Stomach (tissue), 19 donors: ENCODE data around the gene CRY2. TPM values are rescaled to one million over a fixed set of nuclear protein-coding genes. Genes with fewer than 3 reads are reported as not detected.

Experiments
- DNase-seq, 2 donors: peaks; one replicate each; pipeline versions ENCODE4 v3.0.0 to v3.0.0-alpha.2; 2013 to 2019
- H3K27ac ChIP-seq, 5 donors: fragments of 200-600 bp in 4 of 5; sonication (generic) in 4 of 5; one replicate each; pipeline ENCODE4 v1.5.1; 2013 to 2019; ENCODE audit warnings: mild to moderate bottlenecking in 1 of 5, moderate library complexity in 1 of 5
- H3K27me3 ChIP-seq, 3 donors: fragments of 200-600 bp; sonication (generic); one replicate each; pipeline ENCODE4 v1.5.1; 2017 to 2019; ENCODE audit warnings: mixed run types in 1 of 3
- H3K36me3 ChIP-seq, 4 donors: fragments of 200-600 bp; sonication (generic); 1 replicate in 3 of 4; 2 replicates in 1 of 4; pipeline ENCODE4 v1.5.1; 2016 to 2019
- H3K4me1 ChIP-seq, 4 donors: fragments of 200-600 bp; sonication (generic); one replicate each; pipeline ENCODE4 v1.5.1; 2016 to 2019
- H3K4me3 ChIP-seq, 4 donors: fragments of 200-600 bp; sonication (generic) in 3 of 4; one replicate each; pipeline ENCODE4 v1.5.1; 2016 to 2019; ENCODE audit warnings: mild to moderate bottlenecking in 1 of 4
- H3K9me3 ChIP-seq, 4 donors: fragments of 200-600 bp; sonication (generic); one replicate each; pipeline ENCODE4 v1.5.1; 2016 to 2019
- EP300 ChIP-seq: sonication (generic); formaldehyde crosslinking; IDR thresholded peaks from one replicate; pipeline ENCODE4 v1.6.1; 2017; ENCODE audit warnings: antibody characterized with exemption
- POLR2A ChIP-seq, 4 donors: fragments of 450-650 bp; IDR thresholded peaks; one replicate each; pipeline ENCODE4 v1.6.1; 2016; ENCODE audit warnings: antibody characterized with exemption in 4 of 4, control low read depth in 2 of 4, mild to moderate bottlenecking in 1 of 4, moderate library complexity in 1 of 4
- POLR2AphosphoS5 ChIP-seq, 3 donors: sonication (generic); formaldehyde crosslinking; IDR thresholded peaks; one replicate each; pipeline ENCODE4 v1.6.1; 2016; ENCODE audit warnings: antibody characterized with exemption in 3 of 3
- WGBS, 5 donors: extraction: QIAGEN DNeasy Blood & Tissue Kit in 3 of 5; methylation state at CpG; one replicate each; pipeline versions ENCODE4 v1.1.5 to v1.1.7; 2013 to 2018; 5-methylcytosine and 5-hydroxymethylcytosine counted together
- intact Hi-C: fragments of 100-400 bp; cut with DNase I; formaldehyde crosslinking; loops from one replicate; pipeline ENCODE4 v1.15.1; 2023; ENCODE audit warnings: low total_unique reads
- long read RNA-seq, 10 donors: transcript quantifications; one replicate each; lab custom pipeline, GENCODE V29; 2026
- polyA plus RNA-seq, 3 donors: library from polyadenylated mRNA; stranded (reverse); fragments of 200-250 nt; gene quantifications; one replicate each; pipeline ENCODE4 v1.2.3, GENCODE V29; 2013
- total RNA-seq, 5 donors: library from RNA; depleted of rRNA; stranded (reverse); fragments of >200 nt; gene quantifications; one replicate each; pipeline versions ENCODE4 v1.1.0 to v1.2.3, GENCODE V29; 2014 to 2016
- TF ChIP-seq, protein P1 (sequence below), 7 experiments: fragments of 450-650 bp in 4 of 7; fragments of 200-600 bp in 3 of 7; sonication (generic) in 3 of 7; IDR thresholded peaks; one replicate each; pipeline ENCODE4 v1.5.1; 2016 to 2019; ENCODE audit warnings: antibody characterized with exemption in 7 of 7, control low read depth in 2 of 7, mild to moderate bottlenecking in 1 of 7
- donor health status: healthy with polysubstance abuse.
- donor health status: Bipolar disorder and iron deficiency.
- donor health status: healthy.

CRY2 gene
- total RNA-seq (10 to 100 TPM; 20.4 to 45.9 (median 38.4) TPM), polyA plus RNA-seq (10 to 100 TPM in 1 of 3 donors, 1 to 10 TPM in 2; 8.2 to 13.3 (median 9.8) TPM)
- long read RNA-seq, donor 1, result 0 reads
- long read RNA-seq, donor 2, full-length matches to known transcripts, result 3 of 3 reads
- long read RNA-seq, donor 2, partial matches to known transcripts, result 0 of 3 reads
- long read RNA-seq, donor 2, other reads (novel, unspliced or antisense), result 0 of 3 reads
- long read RNA-seq, donor 3, partial matches to known transcripts, result 0 of 2 reads
- long read RNA-seq, donor 3, other reads (novel, unspliced or antisense), result 0 of 2 reads
- long read RNA-seq, donor 4, result 0 reads
- long read RNA-seq, donor 5, full-length matches to known transcripts, result 3 of 3 reads
- long read RNA-seq, donor 5, partial matches to known transcripts, result 0 of 3 reads
- long read RNA-seq, donor 5, other reads (novel, unspliced or antisense), result 0 of 3 reads
- long read RNA-seq, donor 6, full-length matches to known transcripts, result 4 of 4 reads
- long read RNA-seq, donor 6, partial matches to known transcripts, result 0 of 4 reads
- long read RNA-seq, donor 6, other reads (novel, unspliced or antisense), result 0 of 4 reads
- long read RNA-seq, donor 7, full-length matches to known transcripts, result 3 of 3 reads
- long read RNA-seq, donor 7, partial matches to known transcripts, result 0 of 3 reads
- long read RNA-seq, donor 7, other reads (novel, unspliced or antisense), result 0 of 3 reads
- long read RNA-seq, donor 8, full-length matches to known transcripts, result 3 of 3 reads
- long read RNA-seq, donor 8, partial matches to known transcripts, result 0 of 3 reads
- long read RNA-seq, donor 8, other reads (novel, unspliced or antisense), result 0 of 3 reads
- long read RNA-seq, donor 9, result 0 reads
- long read RNA-seq, donor 10, partial matches to known transcripts, result 0 of 1 reads
- long read RNA-seq, donor 10, other reads (novel, unspliced or antisense), result 0 of 1 reads

DNA sequence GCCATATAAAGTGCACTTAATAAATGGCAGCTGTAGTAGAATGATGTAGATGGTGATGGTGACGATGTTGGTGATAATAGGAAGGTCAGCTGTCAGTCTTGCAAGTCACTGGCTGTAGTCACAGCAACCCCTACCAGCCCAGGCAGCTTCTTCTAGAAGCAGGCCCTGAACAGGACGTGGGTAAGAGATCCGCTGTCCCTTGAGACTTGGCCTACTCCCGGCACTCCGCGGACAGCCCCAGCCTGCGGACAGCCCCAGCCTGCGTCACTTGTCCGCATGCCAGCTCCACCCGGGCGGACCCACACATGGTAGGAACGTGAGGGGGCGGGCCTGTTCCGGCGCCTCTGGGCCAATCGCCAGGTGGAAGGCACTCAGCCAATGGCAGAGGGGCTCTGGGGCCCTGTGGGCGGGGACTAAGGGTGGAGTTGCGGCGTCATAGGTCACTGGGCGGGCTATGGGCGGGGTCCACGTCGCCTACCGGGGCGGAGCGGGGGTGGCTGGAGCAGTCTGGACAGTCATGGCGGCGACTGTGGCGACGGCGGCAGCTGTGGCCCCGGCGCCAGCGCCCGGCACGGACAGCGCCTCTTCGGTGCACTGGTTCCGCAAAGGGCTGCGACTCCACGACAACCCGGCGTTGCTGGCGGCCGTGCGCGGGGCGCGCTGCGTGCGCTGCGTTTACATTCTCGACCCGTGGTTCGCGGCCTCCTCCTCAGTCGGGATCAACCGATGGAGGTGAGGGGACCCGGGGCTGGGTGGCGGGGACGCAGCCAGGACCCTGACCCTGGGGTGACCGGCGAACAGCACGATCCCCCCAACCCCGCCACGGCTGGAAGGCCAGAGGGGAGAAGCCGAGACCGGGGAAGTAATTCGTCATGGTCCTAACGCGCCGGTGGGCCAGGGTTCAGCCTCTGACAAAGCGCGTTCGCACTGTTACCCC is at the start of gene CRY2:
Gene CRY2 (plus strand): TSS at position 502 of the 937 bp plus-strand sequence. CDS start 16 bp downstream, at position 518.
- intact Hi-C loops, result no loop called here
- Histone ChIP-seq H3K36me3 (no peaks in the 10 kb centered on the region), H3K27ac (peak within 1 kb of the TSS; percentile 95 to 99 (median 97)), H3K4me1 (peaks cover 44 to 72% (median 56%) of the 10 kb centered on the region in 4 donors), H3K4me3 (peak within 1 kb of the TSS; percentile 66 to 91 (median 76)), H3K9me3 (no peaks in the 10 kb centered on the region), H3K27me3 (no peaks in the 10 kb centered on the region)
- TF ChIP-seq POLR2AphosphoS5 (IDR thresholded peaks at IDR 0.05), result peak; percentile 81 to 99 (median 98)
- peak; percentile 46 for TF ChIP-seq EP300
- peak in 3 of 4 donors; percentile 87 to 93 (median 90) for TF ChIP-seq POLR2A (IDR thresholded peaks at IDR 0.05)
- TF ChIP-seq, protein P1, sequence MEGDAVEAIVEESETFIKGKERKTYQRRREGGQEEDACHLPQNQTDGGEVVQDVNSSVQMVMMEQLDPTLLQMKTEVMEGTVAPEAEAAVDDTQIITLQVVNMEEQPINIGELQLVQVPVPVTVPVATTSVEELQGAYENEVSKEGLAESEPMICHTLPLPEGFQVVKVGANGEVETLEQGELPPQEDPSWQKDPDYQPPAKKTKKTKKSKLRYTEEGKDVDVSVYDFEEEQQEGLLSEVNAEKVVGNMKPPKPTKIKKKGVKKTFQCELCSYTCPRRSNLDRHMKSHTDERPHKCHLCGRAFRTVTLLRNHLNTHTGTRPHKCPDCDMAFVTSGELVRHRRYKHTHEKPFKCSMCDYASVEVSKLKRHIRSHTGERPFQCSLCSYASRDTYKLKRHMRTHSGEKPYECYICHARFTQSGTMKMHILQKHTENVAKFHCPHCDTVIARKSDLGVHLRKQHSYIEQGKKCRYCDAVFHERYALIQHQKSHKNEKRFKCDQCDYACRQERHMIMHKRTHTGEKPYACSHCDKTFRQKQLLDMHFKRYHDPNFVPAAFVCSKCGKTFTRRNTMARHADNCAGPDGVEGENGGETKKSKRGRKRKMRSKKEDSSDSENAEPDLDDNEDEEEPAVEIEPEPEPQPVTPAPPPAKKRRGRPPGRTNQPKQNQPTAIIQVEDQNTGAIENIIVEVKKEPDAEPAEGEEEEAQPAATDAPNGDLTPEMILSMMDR (IDR thresholded peaks at IDR 0.05), result peak in 1 of 7 experiments; percentile 14
- 0 to 2% (median 0%) methylated on average over 15 to 75 of the region's 75 CpGs for WGBS, 5 donors
- DNase-seq, result peak; percentile 99 to 100

GRCh38 chr11:45798793-45799441 is 48.4 kb upstream of the CRY2 start:
- no peaks in the 10 kb centered on the region for H3K36me3 ChIP-seq
- H3K4me3 ChIP-seq, result no peak overlapping the region
- TF ChIP-seq EP300 (no peak), POLR2AphosphoS5 (IDR thresholded peaks at IDR 0.05) (peak in 1 of 3 donors; percentile 10)
- peaks cover 0 to 18% (median 9%) of the 10 kb centered on the region in 4 donors for H3K4me1 ChIP-seq
- no peak overlapping the region for H3K27ac ChIP-seq
- WGBS, 5 donors, result 70 to 75% (median 72%) methylated on average over 10 of the region's 10 CpGs
- intact Hi-C loops, result no loop called here
- no peaks in the 10 kb centered on the region for H3K27me3 ChIP-seq
- peak in 1 of 2 donors; percentile 25 for DNase-seq
- no peaks in the 10 kb centered on the region for H3K9me3 ChIP-seq

- H3K27ac ChIP-seq, result no peak overlapping the region
- no peaks in the 10 kb centered on the region for H3K9me3 ChIP-seq
- no peaks in the 10 kb centered on the region for H3K27me3 ChIP-seq
- no peak for TF ChIP-seq POLR2AphosphoS5 (IDR thresholded peaks at IDR 0.05)
- no peak for TF ChIP-seq EP300
- TF ChIP-seq POLR2A (IDR thresholded peaks at IDR 0.05), result no peak
- TF ChIP-seq, protein P1 (IDR thresholded peaks at IDR 0.05), result no peak
- WGBS, 5 donors, result 95 to 98% (median 97%) methylated on average over 3 of the region's 3 CpGs
- intact Hi-C loops, result no loop called here
- no peak overlapping the region for H3K4me3 ChIP-seq
- no peak for DNase-seq
- H3K36me3 ChIP-seq, result no peaks in the 10 kb centered on the region
- peaks cover 0 to 16% (median 11%) of the 10 kb centered on the region in 4 donors for H3K4me1 ChIP-seq
Observed at GRCh38 chr11:45799562-45799961, 47.7 kb upstream of the CRY2 start.

DNA sequence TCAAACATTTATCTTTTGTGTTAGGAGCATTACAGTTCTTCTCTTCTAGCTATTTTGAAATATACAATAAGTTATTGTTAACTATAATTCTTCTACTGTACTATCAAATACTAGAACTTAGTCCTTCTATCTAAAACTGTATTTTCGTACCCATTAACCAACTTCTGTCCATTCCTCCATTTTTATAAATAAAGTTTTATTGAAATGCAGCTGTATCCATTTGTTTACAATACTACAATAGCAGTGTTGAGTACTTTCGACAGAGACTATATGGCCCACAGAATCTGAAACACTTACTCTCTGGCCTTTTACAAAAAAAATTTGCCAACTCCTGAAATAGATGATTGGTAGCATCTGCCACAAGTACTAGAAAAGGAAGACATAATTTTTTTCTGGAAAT is 47.0 kb upstream of the CRY2 start:
- Histone ChIP-seq H3K36me3 (no peaks in the 10 kb centered on the region), H3K4me3 (no peak overlapping the region), H3K4me1 (peaks cover 0 to 16% (median 10%) of the 10 kb centered on the region in 4 donors), H3K9me3 (no peaks in the 10 kb centered on the region), H3K27ac (no peak overlapping the region), H3K27me3 (no peaks in the 10 kb centered on the region)
- DNase-seq, result no peak
- intact Hi-C loops, result no loop called here
- TF ChIP-seq, protein P1 (IDR thresholded peaks at IDR 0.05), result no peak
- TF ChIP-seq POLR2AphosphoS5 (IDR thresholded peaks at IDR 0.05), result no peak
- no peak for TF ChIP-seq POLR2A (IDR thresholded peaks at IDR 0.05)
- TF ChIP-seq EP300, result no peak
- 90 to 97% (median 91%) methylated on average over 2 of the region's 2 CpGs for WGBS, 5 donors
